ENCODE results near the gene NPAS3. TPM values are rescaled to one million over a fixed set of nuclear protein-coding genes. Genes with fewer than 3 reads are reported as not detected.

NPAS3 gene
- total and polyA plus RNA-seq, 2 donors (not counting 3 experiments of a cell fraction or from before 2014, with no cell fraction given), result 0.10 to 0.13 TPM

DNA sequence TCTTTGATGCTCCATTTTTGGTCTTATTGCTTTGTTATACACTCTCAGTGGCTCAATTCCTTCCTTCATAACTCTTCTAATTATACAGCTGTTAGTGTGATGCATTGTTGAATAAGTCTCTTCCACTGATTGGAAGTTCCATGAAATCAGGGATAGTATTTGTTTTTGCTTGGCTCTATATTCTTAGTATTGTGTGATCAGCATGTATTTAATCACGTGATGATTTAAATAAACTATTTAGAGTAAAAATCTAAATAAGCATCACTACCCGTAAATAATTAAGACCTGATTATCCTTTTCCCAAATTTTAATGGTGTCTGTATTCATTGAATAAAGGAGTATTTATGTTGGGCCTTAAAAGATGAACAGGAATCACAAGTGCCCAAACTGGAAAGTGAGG, 355.7 kb downstream of the NPAS3 start:
- ChIA-PET CTCF (interaction anchor here (1.7 kb wide), 1 partner anchor 498 kb away, joined by 4 read pairs; no protein-coding TSS in a partner anchor), POLR2A (no interaction called here)
- H3K27ac ChIP-seq (ENCODE audit: insufficient read depth, low read depth, low read length), result no peak overlapping the region
- no peak overlapping the region for H3K4me3 ChIP-seq (replicated peaks in 1 of 3; ENCODE audit: insufficient read depth in 1 of 3, low read depth in 1 of 3, low read length in 3 of 3)
- no peak for TF ChIP-seq EZH2 (IDR thresholded peaks at IDR 0.05; ENCODE audit: borderline replicate concordance, low read depth, low read length, severe bottlenecking)
- TF ChIP-seq FOS (IDR thresholded peaks at IDR 0.05; ENCODE audit: borderline replicate concordance, insufficient read depth, low read length), result no peak
- no peak for TF ChIP-seq MAX (IDR thresholded peaks at IDR 0.05; ENCODE audit: insufficient read depth, insufficient read length)
- TF ChIP-seq, protein P1, sequence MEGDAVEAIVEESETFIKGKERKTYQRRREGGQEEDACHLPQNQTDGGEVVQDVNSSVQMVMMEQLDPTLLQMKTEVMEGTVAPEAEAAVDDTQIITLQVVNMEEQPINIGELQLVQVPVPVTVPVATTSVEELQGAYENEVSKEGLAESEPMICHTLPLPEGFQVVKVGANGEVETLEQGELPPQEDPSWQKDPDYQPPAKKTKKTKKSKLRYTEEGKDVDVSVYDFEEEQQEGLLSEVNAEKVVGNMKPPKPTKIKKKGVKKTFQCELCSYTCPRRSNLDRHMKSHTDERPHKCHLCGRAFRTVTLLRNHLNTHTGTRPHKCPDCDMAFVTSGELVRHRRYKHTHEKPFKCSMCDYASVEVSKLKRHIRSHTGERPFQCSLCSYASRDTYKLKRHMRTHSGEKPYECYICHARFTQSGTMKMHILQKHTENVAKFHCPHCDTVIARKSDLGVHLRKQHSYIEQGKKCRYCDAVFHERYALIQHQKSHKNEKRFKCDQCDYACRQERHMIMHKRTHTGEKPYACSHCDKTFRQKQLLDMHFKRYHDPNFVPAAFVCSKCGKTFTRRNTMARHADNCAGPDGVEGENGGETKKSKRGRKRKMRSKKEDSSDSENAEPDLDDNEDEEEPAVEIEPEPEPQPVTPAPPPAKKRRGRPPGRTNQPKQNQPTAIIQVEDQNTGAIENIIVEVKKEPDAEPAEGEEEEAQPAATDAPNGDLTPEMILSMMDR (IDR thresholded peaks at IDR 0.05; ENCODE audit: extremely low read depth in 1 of 2, insufficient read depth in 1 of 2, low read depth in 1 of 2, low read length in 2 of 2), result no peak
- TF ChIP-seq JUN (IDR thresholded peaks at IDR 0.05; ENCODE audit: borderline replicate concordance, insufficient read depth, insufficient read length, low read depth), result no peak
- no peak for TF ChIP-seq POLR2AphosphoS5 (IDR thresholded peaks at IDR 0.05; ENCODE audit: insufficient read depth, low read depth, low read length)
- TF ChIP-seq MYC (IDR thresholded peaks at IDR 0.05; ENCODE audit: low read depth, low read length), result no peak
- no peak for TF ChIP-seq POLR2A (IDR thresholded peaks at IDR 0.05; ENCODE audit: low read depth, low read length)
- TF ChIP-seq GATA2 (IDR thresholded peaks at IDR 0.05; ENCODE audit: insufficient read depth, insufficient read length, low read depth, low read length), result no peak
- no peak for FAIRE-seq
- H3K4me2 ChIP-seq (ENCODE audit: insufficient read depth, low read length), result no peak overlapping the region
- H4K20me1 ChIP-seq (replicated peaks; ENCODE audit: control insufficient read depth, extremely low read depth, insufficient read depth, low read length), result no peaks in the 10 kb centered on the region
- intact Hi-C loops (cut with micrococcal nuclease) (no loop called here), dilution Hi-C loops (cut with MboI; ENCODE audit: extremely low pct_ligation_motif_present, low sequenced_read_pairs) (no loop called here)
- no peaks in the 10 kb centered on the region for H3K79me2 ChIP-seq (ENCODE audit: control insufficient read depth, insufficient read depth, low read length)
- no peaks in the 10 kb centered on the region for H3K9me3 ChIP-seq (replicated peaks; ENCODE audit: control insufficient read depth, insufficient read depth, low read length)
- DNase-seq (ENCODE audit: low read depth, low spot score), result no peak
- H3K36me3 ChIP-seq (ENCODE audit: control insufficient read depth in 2 of 2, extremely low read depth in 1 of 2, insufficient read depth in 2 of 2, low read length in 2 of 2), result no peaks in the 10 kb centered on the region
- no TSS peak for BruUV-seq (replicated peaks)
- no peak overlapping the region for H2AFZ ChIP-seq (ENCODE audit: low read depth, low read length)
- no peak overlapping the region for H3K9ac ChIP-seq (replicated peaks; ENCODE audit: extremely low read depth, insufficient read depth, low read length)
- no peaks in the 10 kb centered on the region for H3K9me1 ChIP-seq (replicated peaks; ENCODE audit: control insufficient read depth, extremely low read depth, insufficient read depth, low read length)
- H3K4me1 ChIP-seq (ENCODE audit: control insufficient read depth, extremely low read depth, insufficient read depth, low read length), result no peaks in the 10 kb centered on the region
- no peaks in the 10 kb centered on the region for H3K27me3 ChIP-seq (ENCODE audit: control insufficient read depth in 2 of 2, insufficient read depth in 2 of 2, low read length in 2 of 2)

Data from endothelial cell of umbilical vein (primary cell).